SH-SY5Y (cell line): ENCODE measurements around the gene RSRC1.

ENCODE experiments used
- GATA2 ChIP-seq: IDR thresholded peaks from 2 replicates; pipeline ENCODE4 v1.6.1; 2011; ENCODE audit warnings: mild to moderate bottlenecking, low read depth, low read length
- GATA3 ChIP-seq: IDR thresholded peaks from 2 replicates; pipeline ENCODE4 v1.6.1; 2011; ENCODE audit warnings: low read depth, mild to moderate bottlenecking, low read length, moderate library complexity

DNA sequence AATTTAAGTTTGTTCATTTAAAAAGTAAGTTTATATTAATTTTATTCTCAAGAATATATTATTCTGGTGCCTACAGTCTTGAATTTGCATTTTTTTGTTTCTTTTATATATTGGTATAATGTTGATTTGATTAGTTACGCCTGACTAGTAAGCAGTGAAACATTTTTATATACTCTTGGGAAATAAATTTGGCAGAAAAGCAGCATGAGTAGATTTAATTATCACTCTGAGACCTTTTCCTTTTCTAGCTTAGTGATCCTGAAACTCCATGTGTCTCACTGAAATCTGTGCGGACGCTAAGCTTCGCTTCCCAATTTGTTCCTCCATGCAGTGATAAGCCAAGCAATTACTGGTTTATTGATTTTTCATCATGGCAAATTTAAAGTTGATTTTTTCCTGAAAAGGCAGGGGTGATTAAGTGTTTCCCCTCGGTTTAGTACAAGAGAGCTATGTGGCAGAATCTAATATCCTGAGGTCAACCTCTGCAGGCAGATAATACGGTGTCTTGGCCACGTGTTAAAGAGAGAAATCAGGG lies 373.9 kb downstream of the RSRC1 start:
- TF ChIP-seq GATA3 (no peak), GATA2 (no peak)
